GM12878 (cell line): ENCODE measurements around the gene DZANK1. TPM values are rescaled to one million over a fixed set of nuclear protein-coding genes. Genes with fewer than 3 reads are reported as not detected.

ENCODE experiments used
- ATAC-seq: fragments of 200-7000 bp; cut with Tn5 transposase; 3 replicates; pipeline ENCODE4 v1.9.1; 2020; ENCODE audit warnings: mild to moderate bottlenecking, moderate library complexity
- BruUV-seq: library from RNA; stranded (reverse); fragments of 400-500 nt; replicated peaks from 2 replicates; lab custom pipeline; 2021; lab: Mats Ljungman, UMichigan
- CTCF ChIA-PET: fragments of 300-600 bp; sonication (Branson Sonifier 250); formaldehyde crosslinking; extraction: SDS; loops from one replicate; lab custom pipeline; 2021; ENCODE audit warnings: inconsistent platforms; lab: Yijun Ruan, JAX
- POLR2A ChIA-PET: fragments of 350-600 bp; formaldehyde crosslinking; extraction: SDS; loops from one replicate; lab custom pipeline; 2021; ENCODE audit warnings: inconsistent platforms; lab: Charles Lee
- RAD21 ChIA-PET: fragments of 300-600 bp; sonication (Branson Sonifier 250); formaldehyde crosslinking; loops from one replicate; lab custom pipeline; 2023; ENCODE audit warnings: antibody characterized with exemption; ENCODE audit not compliant: unreplicated experiment; lab: Charles Lee
- SMC1A ChIA-PET: fragments of 300-600 bp; sonication (Branson Sonifier 250); formaldehyde crosslinking; loops from one replicate; lab custom pipeline; 2023; ENCODE audit not compliant: unreplicated experiment, uncharacterized antibody; lab: Charles Lee
- DNase-seq: peaks from one replicate; pipeline ENCODE4 v3.0.0-alpha.2; 2011; ENCODE audit warnings: low read depth, low spot score
- FAIRE-seq: peaks from 3 replicates; lab custom pipeline; 2011; peaks lifted over from hg19 to GRCh38; lab: Jason Lieb, UNC
- H2AFZ ChIP-seq: 2 replicates; pipeline ENCODE4 v1.6.0; 2011; ENCODE audit warnings: low read depth, low read length, control low read depth; ENCODE audit not compliant: control insufficient read depth
- H3K27ac ChIP-seq: 2 replicates; pipeline ENCODE4 v1.5.1; 2011; ENCODE audit warnings: control low read depth; ENCODE audit not compliant: control insufficient read depth, insufficient read depth
- H3K27me3 ChIP-seq, 2 experiments: replicated peaks in 1 of 2; 2 replicates each; pipeline versions ENCODE4 v1.6.0 to v1.6.1; 2011; ENCODE audit warnings: low read length in 1 of 2; ENCODE audit not compliant: control insufficient read depth in 2 of 2, insufficient read depth in 2 of 2
- H3K36me3 ChIP-seq, 2 experiments: 2 replicates each; pipeline ENCODE4 v1.5.1; 2011; ENCODE audit warnings: low read length in 1 of 2; ENCODE audit not compliant: control insufficient read depth in 2 of 2, insufficient read depth in 2 of 2
- H3K4me1 ChIP-seq: 2 replicates; pipeline ENCODE4 v1.6.1; 2011; ENCODE audit warnings: mild to moderate bottlenecking, low read length, moderate library complexity, mixed read lengths; ENCODE audit not compliant: control insufficient read depth, insufficient read depth
- H3K4me2 ChIP-seq: 2 replicates; pipeline ENCODE4 v1.6.0; 2011; ENCODE audit warnings: control low read depth; ENCODE audit not compliant: control insufficient read depth, insufficient read depth
- H3K4me3 ChIP-seq: fragments of 200-600 bp; sonication (generic); 2 replicates; pipeline ENCODE4 v1.5.1; 2016
- H3K79me2 ChIP-seq: 2 replicates; pipeline ENCODE4 v1.6.0; 2011; ENCODE audit warnings: low read length; ENCODE audit not compliant: control insufficient read depth, insufficient read depth
- H3K9ac ChIP-seq: 2 replicates; pipeline ENCODE4 v1.8.0; 2011; ENCODE audit warnings: low read length, control low read depth, mixed read lengths; ENCODE audit not compliant: control insufficient read depth, insufficient read depth
- H3K9me3 ChIP-seq: replicated peaks from 3 replicates; pipeline ENCODE4 v1.5.1; 2011; ENCODE audit warnings: mild to moderate bottlenecking, low read length; ENCODE audit not compliant: control insufficient read depth, insufficient read depth
- H4K20me1 ChIP-seq: 2 replicates; pipeline ENCODE4 v1.6.0; 2011; ENCODE audit not compliant: control insufficient read depth, insufficient read depth
- BCL11A ChIP-seq: IDR thresholded peaks from 2 replicates; pipeline ENCODE4 v1.6.1; 2011; ENCODE audit warnings: low read depth, low read length
- WGBS: methylation state at CpG from one replicate; pipeline ENCODE4 v1.1.6; 2016; ENCODE audit warnings: low lambda C conversion rate; ENCODE audit not compliant: insufficient replicate concordance, insufficient coverage; ENCODE audit errors: missing lambda C conversion rate; 5-methylcytosine and 5-hydroxymethylcytosine counted together
- in situ Hi-C: fragments of 300-500 bp; cut with MboI; formaldehyde crosslinking; loops from 9 replicates; pipeline ENCODE4 v1.14.3; 2018; ENCODE audit warnings: mixed read lengths
- intact Hi-C: fragments of 100-400 bp; cut with micrococcal nuclease; formaldehyde crosslinking; loops from one replicate; pipeline ENCODE4 v1.14.2; 2022; ENCODE audit not compliant: unreplicated experiment
- polyA plus RNA-seq, 11 experiments: library from polyadenylated mRNA; depleted of rRNA in 4 of 11; unstranded in 6 of 11; stranded (reverse) in 5 of 11; fragments of >200 nt; fragmentation: Nextera tagmentation in 4 of 11; fragmentation: Illumina TruSeq in 1 of 11; extraction: Ambion mirVana in 4 of 11; extraction: Trizol in 1 of 11; gene quantifications; 1 replicate in 1 of 11; 2 replicates in 10 of 11; pipeline versions ENCODE4 v1.2.1 to v1.2.3, GENCODE V29; 2011 to 2016; ENCODE audit warnings: inconsistent platforms in 2 of 11, missing spikeins in 2 of 11, low read depth in 1 of 11
- total RNA-seq, 4 experiments: library from RNA; depleted of rRNA in 3 of 4; stranded (reverse); fragments of >200 nt in 3 of 4; fragmentation: Illumina TruSeq in 1 of 4; extraction: Trizol in 1 of 4; gene quantifications; 2 replicates each; pipeline versions ENCODE4 v1.2.1 to v1.2.3, GENCODE V29; 2013 to 2021
- TF ChIP-seq, protein P1 (sequence below): IDR thresholded peaks from 2 replicates; pipeline ENCODE4 v1.6.1; 2012; ENCODE audit warnings: mild to moderate bottlenecking, low read depth, low read length
- TF ChIP-seq, protein P2 (sequence below): IDR thresholded peaks from 2 replicates; pipeline ENCODE4 v1.6.1; 2012; ENCODE audit warnings: low read depth, low read length, improper control_type of control experiment

The DZANK1 gene
- total and polyA plus RNA-seq, 10 of the 15 experiments (the other 5 are each of a cell fraction or from before 2014, with no cell fraction given), result 3.6 to 12.6 (median 6.5) TPM

DNA sequence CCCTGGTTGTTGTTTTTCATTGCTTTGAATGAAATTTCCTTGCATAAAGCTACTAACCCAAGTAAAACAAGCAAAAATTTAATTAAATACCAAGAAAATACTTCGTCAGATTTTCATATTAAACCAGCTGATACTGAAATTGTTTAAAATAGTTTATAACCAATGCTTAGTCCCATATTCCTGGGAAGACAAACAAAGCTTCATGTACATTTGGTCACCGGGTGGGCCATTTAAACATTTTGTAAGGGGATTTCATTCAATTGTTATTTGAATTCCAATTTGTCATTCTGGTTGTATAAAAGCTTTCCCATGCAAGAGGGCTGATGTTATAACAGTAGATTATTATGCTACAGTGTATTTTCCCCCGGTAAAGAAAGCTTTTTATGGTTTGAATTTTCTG, 30.8 kb upstream of the DZANK1 start:
- DNase-seq (no peak), ATAC-seq (no peak), FAIRE-seq (no peak)
- Histone ChIP-seq H3K4me3 (peak overlapping the region; percentile 73; the same call in 1 of the 2 replicates), H3K27ac (no peak overlapping the region), H2AFZ (peak overlapping the region; percentile 94), H3K4me1 (no peaks in the 10 kb centered on the region), H3K4me2 (no peak overlapping the region), H3K9ac (0 out of 2 replicates have a peak overlapping the region, but pooled peaks have one; percentile 58), H3K9me3 (no peaks in the 10 kb centered on the region), H3K36me3 (0 out of 4 replicates have a peak, but pooled peaks cover 0 to 3% of the 10 kb centered on the region in 2 experiments)
- 97% methylated on average over 3 of the region's 3 CpGs for WGBS
- BruUV-seq, result no TSS peak
- intact Hi-C loops (loop anchor here (1.0 to 2.0 kb wide), 2 partner anchors 10 to 69 kb away; partner anchors contain the start of genes SEC23B and SMIM26), in situ Hi-C loops (no loop called here)
- ChIA-PET RAD21 (interaction anchor here (1.0 to 4.0 kb wide), 7 partner anchors 8 to 927 kb away, joined by 3 to 67 read pairs (median 4); partner anchors contain the start of genes DZANK1, POLR3F and SEC23B), SMC1A (interaction anchor here (0.9 to 3.9 kb wide), 8 partner anchors 10 to 84 kb away, joined by 3 to 83 read pairs (median 5); partner anchors contain the start of genes DZANK1, POLR3F and SEC23B), CTCF (interaction anchor here (0.7 to 5.2 kb wide), 5 partner anchors 10 to 84 kb away, joined by 3 to 46 read pairs (median 3); partner anchors contain the start of genes POLR3F and SEC23B)
- TF ChIP-seq, protein P1, sequence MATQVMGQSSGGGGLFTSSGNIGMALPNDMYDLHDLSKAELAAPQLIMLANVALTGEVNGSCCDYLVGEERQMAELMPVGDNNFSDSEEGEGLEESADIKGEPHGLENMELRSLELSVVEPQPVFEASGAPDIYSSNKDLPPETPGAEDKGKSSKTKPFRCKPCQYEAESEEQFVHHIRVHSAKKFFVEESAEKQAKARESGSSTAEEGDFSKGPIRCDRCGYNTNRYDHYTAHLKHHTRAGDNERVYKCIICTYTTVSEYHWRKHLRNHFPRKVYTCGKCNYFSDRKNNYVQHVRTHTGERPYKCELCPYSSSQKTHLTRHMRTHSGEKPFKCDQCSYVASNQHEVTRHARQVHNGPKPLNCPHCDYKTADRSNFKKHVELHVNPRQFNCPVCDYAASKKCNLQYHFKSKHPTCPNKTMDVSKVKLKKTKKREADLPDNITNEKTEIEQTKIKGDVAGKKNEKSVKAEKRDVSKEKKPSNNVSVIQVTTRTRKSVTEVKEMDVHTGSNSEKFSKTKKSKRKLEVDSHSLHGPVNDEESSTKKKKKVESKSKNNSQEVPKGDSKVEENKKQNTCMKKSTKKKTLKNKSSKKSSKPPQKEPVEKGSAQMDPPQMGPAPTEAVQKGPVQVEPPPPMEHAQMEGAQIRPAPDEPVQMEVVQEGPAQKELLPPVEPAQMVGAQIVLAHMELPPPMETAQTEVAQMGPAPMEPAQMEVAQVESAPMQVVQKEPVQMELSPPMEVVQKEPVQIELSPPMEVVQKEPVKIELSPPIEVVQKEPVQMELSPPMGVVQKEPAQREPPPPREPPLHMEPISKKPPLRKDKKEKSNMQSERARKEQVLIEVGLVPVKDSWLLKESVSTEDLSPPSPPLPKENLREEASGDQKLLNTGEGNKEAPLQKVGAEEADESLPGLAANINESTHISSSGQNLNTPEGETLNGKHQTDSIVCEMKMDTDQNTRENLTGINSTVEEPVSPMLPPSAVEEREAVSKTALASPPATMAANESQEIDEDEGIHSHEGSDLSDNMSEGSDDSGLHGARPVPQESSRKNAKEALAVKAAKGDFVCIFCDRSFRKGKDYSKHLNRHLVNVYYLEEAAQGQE, result no peak
- no peak for TF ChIP-seq BCL11A
- TF ChIP-seq, protein P2, sequence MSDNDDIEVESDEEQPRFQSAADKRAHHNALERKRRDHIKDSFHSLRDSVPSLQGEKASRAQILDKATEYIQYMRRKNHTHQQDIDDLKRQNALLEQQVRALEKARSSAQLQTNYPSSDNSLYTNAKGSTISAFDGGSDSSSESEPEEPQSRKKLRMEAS, result no peak
- TF ChIP-seq, all 136 proteins: peak for 0
- Histone ChIP-seq H4K20me1 (no peaks in the 10 kb centered on the region), H3K79me2 (no peaks in the 10 kb centered on the region), H3K27me3 (no peaks in the 10 kb centered on the region)
- POLR2A ChIA-PET, result interaction anchor here (1.9 to 4.7 kb wide), 3 partner anchors 9 to 69 kb away, joined by 7 to 96 read pairs (median 20); partner anchors contain the start of genes DZANK1, POLR3F, SEC23B and SMIM26
